ENCODE results near the gene AUTS2.

GRCh38 chr7:70361821-70362220 is 763.5 kb downstream of the AUTS2 start:
- TF ChIP-seq YY1 (IDR thresholded peaks at IDR 0.05; ENCODE audit: insufficient read depth, insufficient read length) (no peak), ZNF274 (IDR thresholded peaks at IDR 0.05; ENCODE audit: low read depth, low read length) (no peak)
